Measurements from ENCODE around the gene RFPL4A.

DNA sequence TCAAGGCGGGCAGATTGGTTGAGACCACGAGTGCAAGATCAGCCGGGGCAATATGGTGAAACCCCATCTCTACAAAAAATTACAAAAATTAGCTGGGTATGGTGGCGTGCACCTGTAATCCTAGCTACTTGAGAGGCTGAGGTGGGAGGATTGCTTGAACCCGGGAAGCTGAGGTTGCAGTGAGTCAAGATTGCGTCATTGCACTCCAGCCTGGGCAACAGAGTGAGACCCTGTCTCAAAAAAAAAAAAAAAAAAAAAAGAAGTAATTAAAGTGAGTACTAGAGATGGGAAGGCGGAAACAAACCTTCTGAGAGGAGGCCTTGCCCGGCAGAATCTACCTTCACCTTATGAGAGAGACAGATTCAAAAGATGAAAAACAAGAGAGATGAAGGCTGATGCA lies 35.4 kb upstream of the RFPL4A start:
- TF ChIP-seq, protein P1, sequence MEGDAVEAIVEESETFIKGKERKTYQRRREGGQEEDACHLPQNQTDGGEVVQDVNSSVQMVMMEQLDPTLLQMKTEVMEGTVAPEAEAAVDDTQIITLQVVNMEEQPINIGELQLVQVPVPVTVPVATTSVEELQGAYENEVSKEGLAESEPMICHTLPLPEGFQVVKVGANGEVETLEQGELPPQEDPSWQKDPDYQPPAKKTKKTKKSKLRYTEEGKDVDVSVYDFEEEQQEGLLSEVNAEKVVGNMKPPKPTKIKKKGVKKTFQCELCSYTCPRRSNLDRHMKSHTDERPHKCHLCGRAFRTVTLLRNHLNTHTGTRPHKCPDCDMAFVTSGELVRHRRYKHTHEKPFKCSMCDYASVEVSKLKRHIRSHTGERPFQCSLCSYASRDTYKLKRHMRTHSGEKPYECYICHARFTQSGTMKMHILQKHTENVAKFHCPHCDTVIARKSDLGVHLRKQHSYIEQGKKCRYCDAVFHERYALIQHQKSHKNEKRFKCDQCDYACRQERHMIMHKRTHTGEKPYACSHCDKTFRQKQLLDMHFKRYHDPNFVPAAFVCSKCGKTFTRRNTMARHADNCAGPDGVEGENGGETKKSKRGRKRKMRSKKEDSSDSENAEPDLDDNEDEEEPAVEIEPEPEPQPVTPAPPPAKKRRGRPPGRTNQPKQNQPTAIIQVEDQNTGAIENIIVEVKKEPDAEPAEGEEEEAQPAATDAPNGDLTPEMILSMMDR (IDR thresholded peaks at IDR 0.05) = no peak
- TF ChIP-seq POLR2A (IDR thresholded peaks at IDR 0.05; ENCODE audit: low read depth) = no peak
- no peak for TF ChIP-seq POLR2AphosphoS5 (IDR thresholded peaks at IDR 0.05)
- no peak for TF ChIP-seq EP300 (IDR thresholded peaks at IDR 0.05)
